MM.1S (cell line): ENCODE measurements around the gene TMEM132E.

ENCODE experiments used
- DNase-seq: peaks from one replicate; pipeline ENCODE4 v3.0.0-alpha.2; 2015
- H2AFZ ChIP-seq: fragments of 300-600 bp; sonication (generic); 2 replicates; pipeline ENCODE4 v1.6.0; 2016; ENCODE audit warnings: antibody characterized with exemption, low read length
- H3F3A ChIP-seq: fragments of 300-600 bp; sonication (generic); 2 replicates; pipeline ENCODE4 v1.6.1; 2016; ENCODE audit warnings: mild to moderate bottlenecking, antibody characterized with exemption, low read length, moderate library complexity, mixed read lengths; ENCODE audit not compliant: insufficient read depth
- H3K27ac ChIP-seq: fragments of 300-600 bp; sonication (generic); 2 replicates; pipeline ENCODE4 v1.5.1; 2016; ENCODE audit warnings: mild to moderate bottlenecking, low read length
- H3K27me3 ChIP-seq: fragments of 300-600 bp; sonication (generic); replicated peaks from 2 replicates; pipeline ENCODE4 v1.6.0; 2016; ENCODE audit warnings: low read length; ENCODE audit not compliant: insufficient read depth
- H3K36me3 ChIP-seq: fragments of 300-600 bp; sonication (generic); replicated peaks from 2 replicates; pipeline ENCODE4 v1.6.1; 2016; ENCODE audit warnings: mild to moderate bottlenecking, low read length, mixed read lengths; ENCODE audit not compliant: insufficient read depth
- H3K4me1 ChIP-seq: fragments of 300-600 bp; sonication (generic); 2 replicates; pipeline ENCODE4 v1.6.1; 2016; ENCODE audit warnings: low read length, mixed read lengths
- H3K4me2 ChIP-seq: fragments of 300-600 bp; sonication (generic); 2 replicates; pipeline ENCODE4 v1.6.0; 2016; ENCODE audit warnings: low read depth, low read length
- H3K4me3 ChIP-seq: fragments of 300-600 bp; sonication (generic); 2 replicates; pipeline ENCODE4 v1.5.1; 2016; ENCODE audit warnings: low read length, mixed read lengths
- H3K79me2 ChIP-seq: fragments of 300-600 bp; sonication (generic); 2 replicates; pipeline ENCODE4 v1.6.1; 2016; ENCODE audit warnings: mixed run types, low read length, mixed read lengths
- H3K9ac ChIP-seq: fragments of 300-600 bp; sonication (generic); 2 replicates; pipeline ENCODE4 v1.6.1; 2016; ENCODE audit warnings: low read length, mixed read lengths
- H3K9me2 ChIP-seq: fragments of 300-600 bp; sonication (generic); replicated peaks from 2 replicates; pipeline ENCODE4 v1.6.1; 2016; ENCODE audit warnings: mild to moderate bottlenecking, low read length, mixed read lengths; ENCODE audit not compliant: insufficient read depth
- H3K9me3 ChIP-seq: fragments of 300-600 bp; sonication (generic); replicated peaks from 2 replicates; pipeline ENCODE4 v1.6.1; 2016; ENCODE audit warnings: mild to moderate bottlenecking, low read length, mixed read lengths; ENCODE audit not compliant: insufficient read depth
- H4K20me1 ChIP-seq: fragments of 300-600 bp; sonication (generic); 2 replicates; pipeline ENCODE4 v1.6.1; 2016; ENCODE audit warnings: mild to moderate bottlenecking, low read length, moderate library complexity, mixed read lengths; ENCODE audit not compliant: insufficient read depth
- CTCF ChIP-seq: fragments of 300-600 bp; sonication (generic); IDR thresholded peaks from 2 replicates; pipeline ENCODE4 v1.5.1; 2016; ENCODE audit warnings: antibody characterized with exemption, low read length, mixed read lengths
- EZH2 ChIP-seq: fragments of 300-600 bp; sonication (generic); optimal IDR thresholded peaks from 2 replicates; pipeline ENCODE3; 2017; ENCODE audit warnings: low read depth, mild to moderate bottlenecking, antibody characterized with exemption, low read length, mixed read lengths
- EZH2phosphoT487 ChIP-seq: fragments of 300-600 bp; sonication (generic); IDR thresholded peaks from 2 replicates; pipeline ENCODE4 v1.6.1; 2018; ENCODE audit warnings: antibody characterized with exemption, low read length

Gene TMEM132E

GRCh38 chr17:34668206-34668605, 88.8 kb downstream of the TMEM132E start:
- DNase-seq, result no peak
- H4K20me1 ChIP-seq, result no peaks in the 10 kb centered on the region
- H3K36me3 ChIP-seq, result no peaks in the 10 kb centered on the region
- no peak overlapping the region for H3K27ac ChIP-seq
- TF ChIP-seq EZH2 (no peak), EZH2phosphoT487 (no peak), CTCF (no peak)
- no peaks in the 10 kb centered on the region for H3K79me2 ChIP-seq
- no peaks in the 10 kb centered on the region for H3K9me2 ChIP-seq
- no peaks in the 10 kb centered on the region for H3K27me3 ChIP-seq
- H3K4me2 ChIP-seq, result no peak overlapping the region
- H3F3A ChIP-seq, result no peaks in the 10 kb centered on the region
- no peak overlapping the region for H3K9ac ChIP-seq
- no peak overlapping the region for H2AFZ ChIP-seq
- no peaks in the 10 kb centered on the region for H3K4me1 ChIP-seq
- no peak overlapping the region for H3K4me3 ChIP-seq
- no peaks in the 10 kb centered on the region for H3K9me3 ChIP-seq

GRCh38 chr17:34669511-34669910, 90.1 kb downstream of the TMEM132E start:
- no peaks in the 10 kb centered on the region for H3K79me2 ChIP-seq
- no peaks in the 10 kb centered on the region for H3K9me2 ChIP-seq
- H4K20me1 ChIP-seq, result no peaks in the 10 kb centered on the region
- no peak overlapping the region for H3K4me3 ChIP-seq
- no peaks in the 10 kb centered on the region for H3K9me3 ChIP-seq
- H3K4me2 ChIP-seq, result no peak overlapping the region
- no peak for TF ChIP-seq EZH2phosphoT487
- TF ChIP-seq CTCF, result no peak
- TF ChIP-seq EZH2, result no peak
- H3K36me3 ChIP-seq, result no peaks in the 10 kb centered on the region
- H3K4me1 ChIP-seq, result no peaks in the 10 kb centered on the region
- no peaks in the 10 kb centered on the region for H3K27me3 ChIP-seq
- no peak overlapping the region for H3K9ac ChIP-seq
- H3F3A ChIP-seq, result no peaks in the 10 kb centered on the region
- DNase-seq, result no peak
- H2AFZ ChIP-seq, result no peak overlapping the region
- no peak overlapping the region for H3K27ac ChIP-seq

- Histone ChIP-seq H3K36me3 (no peaks in the 10 kb centered on the region), H3F3A (no peaks in the 10 kb centered on the region), H4K20me1 (no peaks in the 10 kb centered on the region), H3K4me2 (no peak overlapping the region), H3K4me3 (no peak overlapping the region), H3K27ac (no peak overlapping the region), H3K27me3 (no peaks in the 10 kb centered on the region), H3K79me2 (no peaks in the 10 kb centered on the region), H2AFZ (no peak overlapping the region), H3K9ac (no peak overlapping the region), H3K4me1 (no peaks in the 10 kb centered on the region), H3K9me3 (no peaks in the 10 kb centered on the region), H3K9me2 (no peaks in the 10 kb centered on the region)
- DNase-seq, result no peak
- TF ChIP-seq CTCF (no peak), EZH2 (no peak)
Measured at GRCh38 chr17:34670618-34671017, 91.2 kb downstream of the TMEM132E start.
